Measurements from ENCODE around the gene THSD4.

DNA sequence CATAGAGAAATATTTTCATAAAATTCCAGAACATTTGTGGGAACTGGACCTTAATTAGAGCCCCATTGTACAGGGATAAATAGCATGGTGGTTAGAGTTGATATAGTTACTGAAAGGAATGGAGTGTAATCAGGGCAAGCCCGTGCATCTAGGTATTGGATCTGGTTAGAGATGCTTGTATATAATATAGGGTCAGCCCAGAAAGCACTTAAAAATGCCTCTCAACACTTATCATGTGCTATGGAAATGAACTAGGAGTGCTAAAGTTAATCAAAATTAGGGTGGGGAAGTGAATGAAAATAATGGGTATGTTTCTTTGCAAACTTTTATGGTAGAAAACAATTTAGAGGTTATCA lies 386.8 kb downstream of the THSD4 start:
- TF ChIP-seq, protein P1, sequence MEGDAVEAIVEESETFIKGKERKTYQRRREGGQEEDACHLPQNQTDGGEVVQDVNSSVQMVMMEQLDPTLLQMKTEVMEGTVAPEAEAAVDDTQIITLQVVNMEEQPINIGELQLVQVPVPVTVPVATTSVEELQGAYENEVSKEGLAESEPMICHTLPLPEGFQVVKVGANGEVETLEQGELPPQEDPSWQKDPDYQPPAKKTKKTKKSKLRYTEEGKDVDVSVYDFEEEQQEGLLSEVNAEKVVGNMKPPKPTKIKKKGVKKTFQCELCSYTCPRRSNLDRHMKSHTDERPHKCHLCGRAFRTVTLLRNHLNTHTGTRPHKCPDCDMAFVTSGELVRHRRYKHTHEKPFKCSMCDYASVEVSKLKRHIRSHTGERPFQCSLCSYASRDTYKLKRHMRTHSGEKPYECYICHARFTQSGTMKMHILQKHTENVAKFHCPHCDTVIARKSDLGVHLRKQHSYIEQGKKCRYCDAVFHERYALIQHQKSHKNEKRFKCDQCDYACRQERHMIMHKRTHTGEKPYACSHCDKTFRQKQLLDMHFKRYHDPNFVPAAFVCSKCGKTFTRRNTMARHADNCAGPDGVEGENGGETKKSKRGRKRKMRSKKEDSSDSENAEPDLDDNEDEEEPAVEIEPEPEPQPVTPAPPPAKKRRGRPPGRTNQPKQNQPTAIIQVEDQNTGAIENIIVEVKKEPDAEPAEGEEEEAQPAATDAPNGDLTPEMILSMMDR (conservative IDR thresholded peaks at IDR 0.05; ENCODE audit: low read length): no peak
- TF ChIP-seq EZH2phosphoT487 (IDR thresholded peaks at IDR 0.05; ENCODE audit: borderline replicate concordance): no peak

Data from Loucy (cell line).